Left ventricle myocardium superior (tissue), 1 donor: ENCODE results near the gene SPATA7. TPM values are rescaled to one million over a fixed set of nuclear protein-coding genes. Genes with fewer than 3 reads are reported as not detected.
A peak's percentile ranks its signal among the peaks of the same experiment; 100 is the strongest.
"Not testable (repeated sequence)": the region's sequence is repeated elsewhere in the genome, so short reads cannot be mapped to it uniquely, and the experiment has no call there.

Experiments
- ATAC-seq: fragments of 200-7000 bp; cut with Tn5 transposase; one replicate; pipeline ENCODE4 v1.9.1; 2020; ENCODE audit warnings: mild to moderate bottlenecking, moderate library complexity
- DNase-seq: peaks from one replicate; pipeline ENCODE4 v3.0.0-alpha.2; 2020
- intact Hi-C: fragments of 100-400 bp; cut with micrococcal nuclease; formaldehyde crosslinking; loops from one replicate; pipeline ENCODE4 v1.11.0; 2022
- long read RNA-seq: library from polyadenylated mRNA; unstranded; transcript quantifications from one replicate; pipeline ENCODE4 v2.0.0, GENCODE V29; 2021
- total RNA-seq: library from RNA; stranded (reverse); fragmentation: NEBNext Ultra II Directional; extraction: Animal tissue kit (Norgen Biotek cat#: 25700); gene quantifications from one replicate; pipeline ENCODE4 v1.2.1, GENCODE V29; 2021
- donor health status: DM: no; HTN: yes; CAD: no; lungs with severe emphysema.

SPATA7 gene
- total RNA-seq: 10.3 TPM
- long read RNA-seq, partial matches to known transcripts: 0 of 6 reads
- long read RNA-seq, other reads (novel, unspliced or antisense): 1 of 6 reads

- DNase-seq (peak; percentile 96), ATAC-seq (peak; percentile 100)
- intact Hi-C loops: no loop called here
These were observed at the start of gene SPATA7 for GRCh38 chr14:88385212-88386101. TSS of gene SPATA7 (plus strand) at chr14:88385657. CDS start at chr14:88385819, 162 bp downstream.

- no peak for DNase-seq
- ATAC-seq: no peak
- intact Hi-C loops: no loop called here
These were observed 45.1 kb upstream of the SPATA7 start for GRCh38 chr14:88340357-88340756.

- no peak for ATAC-seq
- DNase-seq: no peak
- intact Hi-C loops: no loop called here
These were observed 42.5 kb upstream of the SPATA7 start for GRCh38 chr14:88342980-88343379.

GRCh38 chr14:88346048-88346639, 39.3 kb upstream of the SPATA7 start:
- ATAC-seq (no peak), DNase-seq (no peak)
- intact Hi-C loops: no loop called here

GRCh38 chr14:88348546-88348945, 36.9 kb upstream of the SPATA7 start:
- intact Hi-C loops: no loop called here
- no peak for DNase-seq
- ATAC-seq: no peak

GRCh38 chr14:88351966-88352691, 33.3 kb upstream of the SPATA7 start:
- DNase-seq (no peak), ATAC-seq (no peak)
- intact Hi-C loops: no loop called here

- ATAC-seq: no peak
- intact Hi-C loops: no loop called here
- DNase-seq: no peak
These were observed 32.8 kb upstream of the SPATA7 start for GRCh38 chr14:88352698-88353097.

- ATAC-seq: no peak
- DNase-seq: no peak
- intact Hi-C loops: no loop called here
These were observed 31.1 kb upstream of the SPATA7 start for GRCh38 chr14:88354358-88354757.

GRCh38 chr14:88359500-88359899, 26.0 kb upstream of the SPATA7 start:
- DNase-seq: no peak
- intact Hi-C loops: no loop called here
- no peak for ATAC-seq

GRCh38 chr14:88363644-88364043, 21.8 kb upstream of the SPATA7 start:
- ATAC-seq: no peak
- no peak for DNase-seq
- intact Hi-C loops: no loop called here

GRCh38 chr14:88364710-88365413, 20.6 kb upstream of the SPATA7 start:
- no peak for DNase-seq
- no peak for ATAC-seq
- intact Hi-C loops: no loop called here

- intact Hi-C loops: no loop called here
- no peak for ATAC-seq
- DNase-seq: no peak
These were observed 16.0 kb upstream of the SPATA7 start for GRCh38 chr14:88369496-88369895.

- intact Hi-C loops: no loop called here
- ATAC-seq: no peak
- no peak for DNase-seq
These were observed 5.6 kb upstream of the SPATA7 start for GRCh38 chr14:88379706-88380343.

GRCh38 chr14:88380405-88380804, 5.1 kb upstream of the SPATA7 start:
- DNase-seq: no peak
- ATAC-seq: no peak
- intact Hi-C loops: no loop called here

- intact Hi-C loops, DNase-seq, ATAC-seq: not testable (repeated sequence)
These were observed 3.8 kb upstream of the SPATA7 start for GRCh38 chr14:88381634-88382033.

GRCh38 chr14:88384718-88385117, 739 bp upstream of the SPATA7 start:
- intact Hi-C loops: no loop called here
- ATAC-seq: peak; percentile 18
- DNase-seq: no peak

GRCh38 chr14:88386256-88386794, 868 bp downstream of the SPATA7 start:
- DNase-seq (no peak), ATAC-seq (no peak)
- intact Hi-C loops: no loop called here

- intact Hi-C loops: no loop called here
- DNase-seq (no peak), ATAC-seq (no peak)
These were observed 3.4 kb downstream of the SPATA7 start for GRCh38 chr14:88388741-88389282.
